ENCODE data around the gene KCNJ2.

KCNJ2 gene

GRCh38 chr17:70168977-70169708, at the start of gene KCNJ2:
Gene KCNJ2, plus strand, starts transcription at chr17:70169532. Its CDS starts 5,508 bp downstream, at chr17:70175040.
- peak; percentile 94 to 96 for DNase-seq

GRCh38 chr17:70119545-70119944, 49.8 kb upstream of the KCNJ2 start:
- DNase-seq = no peak

GRCh38 chr17:70119983-70120382, 49.3 kb upstream of the KCNJ2 start:
- DNase-seq = peak; percentile 62 to 71

- DNase-seq = no peak
These were observed 48.9 kb upstream of the KCNJ2 start for GRCh38 chr17:70120425-70120824.

GRCh38 chr17:70121126-70121525, 48.2 kb upstream of the KCNJ2 start:
- DNase-seq = peak; percentile 60 to 67

- DNase-seq = peak; percentile 74 to 75
These were observed 46.1 kb upstream of the KCNJ2 start for GRCh38 chr17:70123193-70123592.

- no peak for DNase-seq
These were observed 44.6 kb upstream of the KCNJ2 start for GRCh38 chr17:70124723-70125122.

GRCh38 chr17:70127221-70127873, 42.0 kb upstream of the KCNJ2 start:
- DNase-seq = no peak

- no peak for DNase-seq
These were observed 40.5 kb upstream of the KCNJ2 start for GRCh38 chr17:70128727-70129238.

- DNase-seq = no peak
These were observed 39.0 kb upstream of the KCNJ2 start for GRCh38 chr17:70130289-70130688.

- DNase-seq = no peak
These were observed 36.8 kb upstream of the KCNJ2 start for GRCh38 chr17:70132505-70132904.

GRCh38 chr17:70134042-70134441, 35.3 kb upstream of the KCNJ2 start:
- no peak for DNase-seq

- no peak for DNase-seq
These were observed 34.6 kb upstream of the KCNJ2 start for GRCh38 chr17:70134777-70135176.

GRCh38 chr17:70136131-70136530, 33.2 kb upstream of the KCNJ2 start:
- no peak for DNase-seq

- DNase-seq = peak; percentile 51 to 86
These were observed 31.7 kb upstream of the KCNJ2 start for GRCh38 chr17:70137451-70138230.

- DNase-seq = no peak
These were observed 31.0 kb upstream of the KCNJ2 start for GRCh38 chr17:70138291-70138865.

- DNase-seq = no peak
These were observed 29.8 kb upstream of the KCNJ2 start for GRCh38 chr17:70139449-70139993.

GRCh38 chr17:70144260-70144846, 25.0 kb upstream of the KCNJ2 start:
- DNase-seq = peak; percentile 15 to 37

GRCh38 chr17:70153210-70153609, 16.1 kb upstream of the KCNJ2 start:
- no peak for DNase-seq

GRCh38 chr17:70157151-70157550, 12.2 kb upstream of the KCNJ2 start:
- DNase-seq = no peak

- no peak for DNase-seq
These were observed 11.2 kb upstream of the KCNJ2 start for GRCh38 chr17:70158180-70158579.

GRCh38 chr17:70158591-70158990, 10.7 kb upstream of the KCNJ2 start:
- DNase-seq = no peak

Measured in inflammatory macrophage treated with lipopolysaccharide for 1 hour (primary cell).